Limb (tissue), 2 donors: Measurements from ENCODE around the gene THADA.

ENCODE experiments used
- DNase-seq, 2 donors: peaks; one replicate each; pipeline ENCODE4 v3.0.0-alpha.2; 2016; ENCODE audit errors: extremely low spot score in 2 of 2

Gene THADA

DNA sequence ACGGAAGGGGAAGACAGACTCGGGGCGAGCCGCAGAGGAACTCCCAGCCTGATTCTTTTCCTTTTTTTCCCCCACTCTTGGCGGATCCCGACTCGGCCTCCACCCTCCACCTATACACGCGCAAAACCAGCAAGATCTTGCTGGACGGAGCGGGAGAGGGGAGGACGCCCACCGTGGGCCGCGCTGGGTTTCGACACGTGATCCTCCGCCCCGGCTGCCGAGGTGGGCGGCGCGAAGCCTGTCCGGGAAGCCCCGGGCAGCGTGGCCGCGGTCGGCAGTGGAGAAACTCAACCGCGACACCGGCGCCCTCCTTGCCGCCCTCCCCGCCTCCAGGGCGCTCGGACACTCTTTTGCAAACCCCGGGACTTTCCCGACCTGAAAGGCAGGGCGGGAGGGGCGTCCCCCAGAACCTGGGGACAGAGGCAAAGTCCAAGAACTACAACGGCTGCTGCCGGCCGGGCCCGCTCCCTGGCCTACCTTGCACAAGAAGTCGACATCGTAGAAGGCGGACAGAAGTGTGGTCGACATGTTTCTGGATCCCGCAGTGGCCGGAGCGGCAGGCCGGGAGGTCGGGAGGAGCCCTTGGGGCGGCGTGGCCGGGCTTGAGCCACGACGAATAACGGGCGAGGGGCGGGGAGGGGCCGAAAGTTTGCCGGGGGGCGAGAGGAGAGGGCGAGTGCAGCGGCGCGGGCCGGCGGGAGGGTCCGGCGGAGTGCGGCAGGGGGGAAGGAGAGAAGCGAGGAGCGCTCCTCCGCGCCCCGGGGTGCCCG is 369.9 kb downstream of the THADA start:
- DNase-seq = no peak

GRCh38 chr2:43225093-43225787 is 370.6 kb downstream of the THADA start:
- peak; percentile 56 to 84 for DNase-seq

DNA sequence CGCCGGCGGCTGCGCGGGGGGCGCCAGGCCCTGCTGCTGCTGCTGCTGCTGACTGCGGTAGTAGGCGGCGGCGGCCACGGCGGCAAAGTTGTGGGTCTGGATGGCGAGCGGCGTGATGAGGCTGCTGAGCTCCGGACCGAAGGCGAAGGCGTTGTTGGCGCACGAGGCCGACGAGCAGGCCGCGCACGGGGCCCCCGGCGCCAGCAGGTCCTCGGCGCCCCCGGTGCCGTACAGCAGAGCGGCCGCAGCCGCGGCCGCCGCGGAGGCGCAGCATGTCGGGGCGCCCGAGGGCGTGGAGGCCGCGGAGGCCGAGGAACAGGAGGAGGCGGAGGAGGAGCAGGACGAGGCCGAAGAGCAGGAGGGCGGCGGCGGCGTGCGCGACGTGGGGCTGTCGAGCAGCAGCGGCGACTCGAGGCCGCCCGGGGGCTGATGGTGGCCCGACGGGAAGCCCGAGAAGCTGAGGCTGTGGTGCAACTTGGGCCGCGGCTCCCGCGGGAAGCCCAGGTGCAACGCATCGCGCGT is 371.2 kb downstream of the THADA start:
- DNase-seq = no peak

- peak in 1 of 2 donors; percentile 85 for DNase-seq
Observed at GRCh38 chr2:43224131-43224570, 371.7 kb downstream of the THADA start.

DNA sequence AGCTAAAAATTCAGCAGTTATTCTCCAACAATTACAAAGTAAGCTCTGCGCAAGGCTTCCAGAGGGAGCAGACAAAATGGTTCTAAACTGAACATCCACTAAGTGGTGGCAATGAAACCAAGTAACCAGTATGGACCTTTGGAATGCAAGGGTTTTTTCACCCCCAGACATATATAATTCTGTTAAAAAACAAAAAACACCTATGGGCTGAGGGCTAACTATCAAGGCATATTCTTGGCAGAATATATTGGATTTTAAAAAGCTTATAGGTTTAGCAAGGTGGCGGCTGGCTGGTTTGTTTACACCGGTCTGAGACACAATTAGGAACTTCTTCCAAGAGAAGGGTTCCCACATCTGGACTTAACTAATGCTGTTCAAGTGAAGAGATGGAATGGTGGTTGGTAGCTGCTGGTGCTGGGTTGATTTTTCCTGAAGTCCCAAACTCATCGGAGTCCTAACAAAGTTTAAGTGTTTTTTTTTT is 372.3 kb downstream of the THADA start:
- DNase-seq = no peak

GRCh38 chr2:43222475-43223309 is 373.1 kb downstream of the THADA start:
- no peak for DNase-seq

DNA sequence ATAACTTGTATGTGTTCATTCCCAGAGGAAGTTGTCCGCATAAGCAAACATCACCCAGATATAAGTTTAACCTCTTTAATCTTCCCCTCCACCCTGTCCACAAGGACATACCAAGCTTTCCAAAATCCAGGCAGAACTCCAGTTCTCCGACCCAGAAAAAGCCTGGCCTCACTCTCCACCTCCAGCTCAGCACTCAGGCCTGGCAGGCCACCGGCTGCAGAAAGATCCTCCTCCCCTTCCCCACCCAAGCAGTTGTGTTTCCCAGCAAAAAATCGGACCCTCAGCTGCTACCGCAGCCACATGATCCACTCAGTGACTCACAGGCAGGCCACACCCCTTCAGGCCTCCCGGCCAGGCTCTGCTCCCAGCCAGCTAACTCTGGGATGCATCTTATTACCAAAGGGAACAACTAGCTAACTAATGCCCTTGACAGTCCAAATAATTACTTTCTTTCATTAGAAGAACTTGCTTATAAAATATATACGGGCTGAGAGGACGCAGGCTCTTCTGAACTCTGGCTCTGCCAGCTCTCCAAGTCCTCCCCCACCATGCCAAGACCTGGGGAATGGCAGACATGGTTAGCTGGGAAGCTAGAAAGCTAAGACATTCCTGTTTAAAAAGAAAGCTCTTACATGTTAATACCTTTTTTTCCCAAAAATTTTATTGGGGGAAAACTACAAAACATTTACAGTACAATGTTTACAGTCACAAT is 373.9 kb downstream of the THADA start:
- peak; percentile 93 to 97 for DNase-seq

- DNase-seq = peak; percentile 88 to 91
Observed at GRCh38 chr2:43221124-43221762, 374.6 kb downstream of the THADA start.

- no peak for DNase-seq
Observed at GRCh38 chr2:43220760-43221123, 375.1 kb downstream of the THADA start.

DNA sequence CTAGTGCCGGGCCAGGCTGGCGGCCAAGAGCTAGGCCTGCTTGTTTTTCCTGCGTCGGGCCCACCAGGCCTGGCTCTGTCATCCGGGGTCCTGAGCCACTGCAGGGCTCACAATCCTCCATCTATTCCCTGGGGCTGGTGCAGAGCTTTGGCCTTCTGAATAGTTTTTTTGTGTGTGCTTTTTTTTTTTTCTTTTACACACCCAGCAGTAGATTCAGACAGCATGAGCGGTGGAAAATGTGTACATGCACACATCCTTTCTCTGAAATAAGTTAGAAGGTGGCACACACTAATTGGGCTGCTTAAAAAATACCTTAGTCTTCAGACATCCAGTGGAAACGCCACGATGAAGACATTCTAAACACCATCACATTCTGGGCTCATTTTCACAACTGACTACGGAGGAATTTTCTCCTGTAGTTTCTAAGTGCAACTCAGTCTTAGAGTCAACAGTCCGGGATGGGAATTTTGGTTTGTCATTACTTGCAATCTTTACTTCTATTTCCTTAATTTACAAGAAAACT is 375.5 kb downstream of the THADA start:
- no peak for DNase-seq

- DNase-seq = peak in 1 of 2 donors; percentile 83
Observed at GRCh38 chr2:43219383-43220228, 376.2 kb downstream of the THADA start.

DNA sequence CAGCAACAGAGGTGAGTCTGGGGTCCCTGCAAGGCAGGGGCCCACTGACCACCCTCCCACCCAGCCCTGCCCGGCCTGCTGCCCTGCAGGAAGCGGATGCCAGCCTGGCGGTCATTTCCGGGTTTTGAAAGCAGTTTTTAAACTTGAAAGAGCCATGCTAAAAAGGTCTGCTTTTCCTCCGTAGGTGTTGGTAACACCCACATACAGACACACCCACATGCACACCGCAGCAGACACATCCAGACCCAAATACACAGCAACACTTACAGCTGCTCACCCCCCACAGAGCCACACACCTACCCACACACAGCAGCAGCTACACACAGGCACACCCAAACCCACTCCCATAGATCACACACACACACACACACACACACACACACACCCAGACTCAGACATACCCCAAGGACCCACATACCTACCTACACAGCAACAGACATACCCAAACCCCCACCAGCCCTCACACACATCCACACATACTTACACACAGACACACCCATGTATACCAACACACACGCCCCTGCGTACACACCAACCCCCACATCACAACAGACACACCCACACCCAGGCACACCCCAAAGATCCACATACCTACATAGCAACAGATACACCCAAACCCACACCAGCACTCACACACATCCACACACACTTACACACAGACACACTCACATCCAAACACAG is 377.0 kb downstream of the THADA start:
- DNase-seq = peak in 1 of 2 donors; percentile 59

DNA sequence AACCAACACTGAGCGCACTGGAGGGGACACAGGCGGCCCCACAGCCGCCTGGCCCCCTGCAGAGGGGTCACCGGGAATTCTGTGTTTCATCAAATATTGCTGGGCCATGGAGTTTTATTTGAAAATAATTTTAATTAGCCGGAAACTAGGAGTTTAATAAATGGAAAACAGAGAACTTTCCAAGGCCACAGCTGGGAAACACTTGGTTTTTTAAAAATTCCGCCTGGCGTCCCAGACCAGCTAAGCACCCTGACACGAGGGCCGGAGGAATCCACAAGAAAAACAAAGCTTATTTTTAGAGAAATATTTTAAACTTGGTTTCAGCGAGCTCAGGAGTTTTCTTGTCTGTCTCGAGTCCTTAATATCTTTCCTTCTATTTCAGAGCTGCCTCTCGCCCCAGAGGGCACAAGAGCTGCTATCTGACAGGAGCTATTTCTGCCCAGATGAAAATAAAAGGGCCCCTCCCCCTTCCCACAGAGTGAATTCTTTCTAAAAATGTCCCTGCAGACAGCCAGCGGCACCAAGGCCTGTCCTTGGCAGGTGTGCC is 377.6 kb downstream of the THADA start:
- DNase-seq = peak in 1 of 2 donors; percentile 59

DNA sequence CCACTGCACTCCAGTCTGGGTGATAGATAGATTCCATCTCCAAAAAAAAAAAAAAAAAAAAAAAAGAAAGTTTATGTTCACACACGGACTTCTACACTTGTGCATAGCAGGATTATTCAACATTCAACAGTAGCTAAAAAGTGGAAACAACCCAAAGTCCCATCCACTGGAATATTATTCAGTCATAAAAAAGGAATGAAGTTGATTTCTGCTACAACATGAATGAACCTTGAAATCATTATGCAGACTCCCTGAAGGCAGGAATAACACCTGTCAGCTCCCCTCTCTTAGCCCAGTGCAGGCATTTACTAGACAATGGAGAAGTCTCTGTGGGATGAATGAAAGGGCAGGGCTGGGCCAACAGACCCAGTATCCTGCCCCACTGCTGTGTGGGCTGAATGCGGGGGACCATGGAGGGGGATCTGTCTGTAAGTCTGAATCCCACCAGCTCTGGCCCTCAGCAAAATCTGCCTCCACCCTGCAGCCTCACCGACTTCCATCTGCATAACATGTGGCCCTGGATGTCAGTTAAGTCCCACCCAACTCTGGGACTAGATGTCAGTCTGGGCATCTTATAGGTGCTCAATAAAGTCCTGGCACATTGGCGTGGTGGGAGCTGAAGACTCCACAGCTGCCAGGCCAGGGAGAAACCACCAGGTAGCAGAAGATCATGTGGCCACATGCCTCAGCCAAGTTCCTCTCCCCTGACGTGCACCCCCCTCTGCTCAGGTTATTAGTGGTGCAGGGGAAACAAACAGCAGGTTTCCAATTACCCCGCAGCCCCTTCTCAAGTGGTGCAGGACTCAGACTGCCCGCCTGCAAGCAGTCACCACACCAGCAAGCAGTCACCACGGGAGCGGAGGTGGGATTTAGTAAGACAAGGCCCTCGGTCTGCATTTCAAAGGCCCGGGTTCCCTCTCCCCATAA is 378.3 kb downstream of the THADA start:
- peak in 1 of 2 donors; percentile 68 for DNase-seq

DNA sequence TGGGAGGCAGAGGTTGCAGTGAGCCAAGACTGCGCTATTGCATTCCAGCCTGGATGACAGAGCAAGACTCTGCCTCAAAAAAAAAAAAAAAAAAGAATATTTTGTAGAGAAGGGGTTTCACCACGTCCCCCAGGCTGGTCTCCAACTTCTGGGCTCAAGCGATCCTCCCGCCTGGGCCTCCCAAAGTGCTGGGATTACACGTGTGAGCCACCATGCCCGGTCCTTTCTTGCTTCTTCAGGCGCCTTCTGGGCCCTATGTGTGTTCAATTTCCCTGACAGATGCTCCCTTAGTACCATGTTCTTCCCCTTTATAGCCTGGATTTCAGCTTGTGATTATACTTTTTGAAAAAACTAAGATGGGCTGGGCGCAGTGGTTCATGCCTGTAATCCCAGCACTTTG is 379.2 kb downstream of the THADA start:
- no peak for DNase-seq

DNA sequence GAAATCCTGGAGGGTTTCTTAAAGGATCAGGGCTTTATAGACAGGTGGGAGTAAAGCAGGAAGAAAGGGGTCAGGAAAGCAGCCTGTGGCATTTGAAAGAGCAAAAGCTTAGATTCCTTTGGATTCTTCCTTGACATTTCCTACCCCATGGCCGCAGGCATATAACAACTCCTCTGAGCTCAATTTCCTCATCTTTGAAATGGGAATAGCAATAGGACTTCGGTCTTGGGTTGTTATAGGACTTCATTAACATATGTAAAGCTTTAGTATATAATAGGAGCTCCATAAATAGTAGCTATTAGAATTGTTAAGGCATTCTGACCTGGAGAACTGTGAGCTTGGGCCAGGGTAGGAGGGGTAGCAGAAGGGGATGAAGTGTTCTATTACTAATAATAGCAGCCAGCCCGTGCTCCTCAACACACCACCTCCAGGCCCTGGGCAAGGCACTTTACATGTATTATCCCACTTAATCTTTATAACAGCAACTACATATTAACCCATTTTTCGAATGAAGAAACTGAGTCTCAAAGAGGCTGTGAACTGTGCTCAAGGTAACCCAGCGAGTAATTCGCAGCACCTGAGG is 380.1 kb downstream of the THADA start:
- DNase-seq = no peak

- no peak for DNase-seq
Observed at GRCh38 chr2:43214253-43214652, 381.6 kb downstream of the THADA start.
